NT2/D1 (cell line): Measurements from ENCODE around the gene ZSCAN1.

Source experiments
- YY1 ChIP-seq: IDR thresholded peaks from 2 replicates; pipeline ENCODE4 v1.6.1; 2011; ENCODE audit not compliant: insufficient read length, insufficient read depth
- ZNF274 ChIP-seq: IDR thresholded peaks from 2 replicates; pipeline ENCODE4 v1.6.1; 2011; ENCODE audit warnings: mild to moderate bottlenecking, low read depth, low read length

GRCh38 chr19:58020129-58020528 is 13.7 kb upstream of the ZSCAN1 start:
- no peak for TF ChIP-seq YY1
- no peak for TF ChIP-seq ZNF274
